Measurements from ENCODE around the gene NCOA3.

DNA sequence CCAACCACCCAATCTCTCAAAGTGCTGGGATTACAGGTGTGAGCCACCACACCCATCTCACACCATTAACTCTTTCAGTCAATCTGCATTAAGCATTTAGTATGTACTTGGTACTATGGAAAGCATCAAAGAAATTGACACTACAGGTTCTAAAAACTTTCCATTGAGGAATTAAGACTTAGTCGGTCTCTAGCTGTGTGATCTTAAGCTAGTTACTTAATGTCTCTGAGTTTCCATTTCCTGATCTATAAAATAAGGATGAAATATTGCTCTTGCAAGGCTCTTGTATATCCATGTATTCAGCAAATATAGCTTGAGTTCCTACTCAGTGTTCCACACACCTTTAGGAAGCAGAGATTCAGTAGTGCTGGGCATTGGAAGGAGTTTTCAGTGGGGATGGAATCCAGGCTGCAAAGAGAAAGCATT is 48.9 kb upstream of the NCOA3 start:
- TF ChIP-seq POLR2A (IDR thresholded peaks at IDR 0.05; ENCODE audit: low read length), result no peak
- no peak for TF ChIP-seq GATA1 (IDR thresholded peaks at IDR 0.05; ENCODE audit: low read depth, low read length)
